LNCaP clone FGC (cell line): ENCODE data around the gene OLIG2.

Experiments used
- DNase-seq: peaks from one replicate; pipeline ENCODE4 v3.0.0-alpha.2; 2011; ENCODE audit warnings: low read depth
- H3K4me3 ChIP-seq: 2 replicates; pipeline ENCODE4 v1.5.1; 2011; ENCODE audit warnings: mild to moderate bottlenecking, low read depth, low read length, control low read depth
- CTCF ChIP-seq: IDR thresholded peaks from 2 replicates; pipeline ENCODE4 v1.5.1; 2012; ENCODE audit warnings: mild to moderate bottlenecking; ENCODE audit not compliant: control insufficient read depth, insufficient read depth; ENCODE audit errors: extremely low read depth

The OLIG2 gene

DNA sequence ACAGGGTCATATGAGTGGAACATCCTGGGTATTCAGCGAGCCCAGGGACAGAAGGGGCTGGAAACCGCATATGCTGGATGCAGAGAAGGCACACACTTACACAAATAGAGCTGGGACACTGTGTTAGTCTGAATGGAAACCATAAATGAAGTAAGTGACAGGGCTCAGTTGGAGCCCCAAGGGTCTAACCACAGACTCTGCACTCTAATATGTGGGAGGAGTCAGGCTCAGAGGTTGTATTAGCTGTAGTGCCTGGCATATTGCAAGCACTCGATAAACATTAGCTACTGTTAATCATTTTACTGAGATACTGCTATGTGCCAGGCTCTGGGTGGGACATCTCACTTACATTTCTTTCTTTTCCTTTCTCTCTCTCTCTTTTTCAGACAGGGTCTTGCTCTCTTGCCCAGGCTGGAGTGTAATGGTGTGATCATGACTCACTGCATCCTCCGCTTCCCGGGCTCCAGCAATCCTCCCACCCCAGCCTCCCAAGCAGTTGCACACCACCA lies 37.7 kb downstream of the OLIG2 start:
- TF ChIP-seq CTCF: no peak
- no peak overlapping the region for H3K4me3 ChIP-seq
- no peak for DNase-seq

GRCh38 chr21:33063907-33064622 lies 38.3 kb downstream of the OLIG2 start:
- no peak for TF ChIP-seq CTCF
- no peak for DNase-seq
- no peak overlapping the region for H3K4me3 ChIP-seq

DNA sequence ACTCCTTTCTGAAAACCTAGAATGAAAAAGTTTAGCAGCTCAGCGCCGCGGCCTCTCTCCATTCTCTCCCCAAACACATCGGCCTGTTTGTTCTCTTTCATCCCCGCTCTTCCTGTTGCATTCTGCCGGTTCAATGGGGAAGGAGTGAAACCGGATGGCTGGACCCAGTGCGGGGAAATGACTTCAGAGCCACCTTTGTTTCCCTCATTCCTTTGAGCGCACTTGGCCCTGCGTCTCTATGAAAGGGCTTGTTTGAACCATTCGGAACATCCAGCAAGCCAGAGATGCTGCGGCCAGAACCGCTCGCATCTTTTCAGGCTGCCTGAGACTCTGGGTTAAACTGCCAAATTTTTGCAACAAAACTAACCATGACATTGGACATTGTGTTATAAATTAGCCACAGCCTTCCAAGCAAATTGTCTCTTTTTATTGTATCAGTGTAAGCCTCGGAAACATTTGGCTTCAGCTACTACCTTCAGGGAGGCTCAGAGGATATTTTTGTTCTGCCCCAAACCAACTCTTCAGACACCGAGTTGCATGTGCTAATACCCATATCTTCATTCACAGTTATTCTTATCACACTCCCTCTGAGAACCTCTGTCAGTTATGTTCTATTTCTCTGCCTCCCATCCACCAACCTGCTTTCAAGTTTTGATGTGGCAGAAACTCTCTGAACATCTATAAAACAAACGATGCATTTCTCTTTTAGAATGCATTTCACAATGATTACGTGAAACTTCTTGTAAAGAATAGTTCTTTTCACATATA lies 39.1 kb downstream of the OLIG2 start:
- no peak overlapping the region for H3K4me3 ChIP-seq
- no peak for DNase-seq
- no peak for TF ChIP-seq CTCF

- TF ChIP-seq CTCF: no peak
- no peak for DNase-seq
- no peak overlapping the region for H3K4me3 ChIP-seq
These were observed 41.3 kb downstream of the OLIG2 start for GRCh38 chr21:33067043-33067442.

DNA sequence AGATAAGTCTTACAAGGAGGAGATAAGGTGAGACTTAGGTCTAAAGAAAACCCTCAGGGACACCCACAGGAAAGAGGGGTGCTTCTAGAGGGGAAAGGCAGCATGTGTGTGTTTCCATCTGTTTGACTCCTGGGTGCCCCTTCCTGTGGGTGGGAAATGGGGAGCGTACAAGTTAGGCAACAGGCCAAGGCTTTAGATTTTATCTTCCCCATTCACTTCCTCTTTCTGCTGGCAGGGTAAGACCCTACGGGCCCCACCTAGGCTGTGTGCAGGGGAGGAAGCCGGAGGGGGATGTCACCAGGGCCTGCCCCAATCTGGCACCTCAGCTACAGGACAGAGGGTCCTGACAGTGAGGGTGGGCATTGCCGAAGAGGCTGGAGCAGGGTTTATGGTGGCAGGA lies 41.7 kb downstream of the OLIG2 start:
- no peak for DNase-seq
- TF ChIP-seq CTCF: no peak
- no peak overlapping the region for H3K4me3 ChIP-seq

DNA sequence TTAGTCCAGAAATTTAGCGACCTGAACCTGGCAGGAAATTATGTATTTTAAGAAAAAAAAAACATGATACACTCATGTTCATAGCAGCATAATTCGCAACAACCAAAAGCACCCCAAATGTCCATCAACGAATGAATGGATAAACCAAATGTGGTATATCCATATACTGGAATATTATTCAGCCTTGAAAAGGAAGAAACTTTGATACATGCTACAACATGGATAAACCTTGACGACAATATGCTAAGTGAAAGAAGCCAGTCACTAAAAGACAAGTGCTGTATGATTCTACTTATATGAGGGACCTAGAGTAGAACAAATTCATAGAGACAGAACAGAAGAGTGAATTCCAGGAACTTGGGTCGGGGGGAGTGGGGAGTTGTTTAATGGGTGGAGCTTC lies 43.5 kb downstream of the OLIG2 start:
- H3K4me3 ChIP-seq: no peak overlapping the region
- no peak for TF ChIP-seq CTCF
- DNase-seq: no peak

- no peak overlapping the region; the same call in 1 of the 2 replicates for H3K4me3 ChIP-seq
- no peak for TF ChIP-seq CTCF
- DNase-seq: no peak
These were observed 43.9 kb downstream of the OLIG2 start for GRCh38 chr21:33069645-33069993.
